Upper lobe of left lung (tissue), 4 donors: ENCODE measurements around the gene GABRB2.

Experiments
- CTCF ChIP-seq, 6 experiments: fragments of 450-650 bp in 4 of 6; fragments of 200-600 bp in 2 of 6; sonication (generic) in 2 of 6; IDR thresholded peaks; one replicate each; pipeline ENCODE4 v1.5.1; 2016 to 2019; ENCODE audit warnings: antibody characterized with exemption in 6 of 6
- POLR2AphosphoS5 ChIP-seq, 2 donors: sonication (generic); formaldehyde crosslinking; IDR thresholded peaks; one replicate each; pipeline ENCODE4 v1.5.1; 2017; ENCODE audit warnings: antibody characterized with exemption in 2 of 2

GRCh38 chr5:161269125-161269524, 277.4 kb downstream of the GABRB2 start:
- no peak for TF ChIP-seq CTCF (IDR thresholded peaks at IDR 0.05)
- no peak for TF ChIP-seq POLR2AphosphoS5 (IDR thresholded peaks at IDR 0.05)
